NOMO-1 (cell line): ENCODE results near the gene MSH4.
"Not testable (repeated sequence)": the region's sequence is repeated elsewhere in the genome, so short reads cannot be mapped to it uniquely, and the experiment has no call there.

Experiments
- DNase-seq, 2 experiments: peaks; one replicate each; lab custom pipeline; 2025; ENCODE audit not compliant: unreplicated experiment in 2 of 2; lab: John Stamatoyannopoulos, UW

The MSH4 gene

GRCh38 chr1:75796376-75797272 is at the start of gene MSH4:
Gene MSH4, plus strand, starts transcription at chr1:75796882. Its CDS starts 104 bp downstream, at chr1:75796986.
- no peak for DNase-seq

- DNase-seq = not testable (repeated sequence)
Measured at GRCh38 chr1:75757210-75757609, 39.5 kb upstream of the MSH4 start.

- not testable (repeated sequence) for DNase-seq
Measured at GRCh38 chr1:75758543-75758942, 38.1 kb upstream of the MSH4 start.

- DNase-seq = no peak
Measured at GRCh38 chr1:75764057-75764655, 32.5 kb upstream of the MSH4 start.

GRCh38 chr1:75765697-75766355 is 30.9 kb upstream of the MSH4 start:
- no peak for DNase-seq

GRCh38 chr1:75768016-75768415 is 28.7 kb upstream of the MSH4 start:
- no peak for DNase-seq

- no peak for DNase-seq
Measured at GRCh38 chr1:75770761-75771160, 25.9 kb upstream of the MSH4 start.

GRCh38 chr1:75771978-75772377 is 24.7 kb upstream of the MSH4 start:
- no peak for DNase-seq

- not testable (repeated sequence) for DNase-seq
Measured at GRCh38 chr1:75777812-75778211, 18.9 kb upstream of the MSH4 start.

GRCh38 chr1:75778694-75779093 is 18.0 kb upstream of the MSH4 start:
- DNase-seq = not testable (repeated sequence)

- not testable (repeated sequence) for DNase-seq
Measured at GRCh38 chr1:75780183-75780582, 16.5 kb upstream of the MSH4 start.

- not testable (repeated sequence) for DNase-seq
Measured at GRCh38 chr1:75783920-75784319, 12.8 kb upstream of the MSH4 start.

GRCh38 chr1:75785320-75785982 is 11.2 kb upstream of the MSH4 start:
- no peak for DNase-seq

- DNase-seq = peak; percentile 90 to 94
Measured at GRCh38 chr1:75785983-75786853, 10.5 kb upstream of the MSH4 start, which contains the start of gene RABGGTB. Gene RABGGTB, plus strand, starts transcription at chr1:75786256. Its CDS starts 16 bp downstream, at chr1:75786272.

- DNase-seq = no peak
Measured at GRCh38 chr1:75786901-75787493, 9.7 kb upstream of the MSH4 start.

- DNase-seq = no peak
Measured at GRCh38 chr1:75787524-75787923, 9.2 kb upstream of the MSH4 start.

GRCh38 chr1:75789988-75790387 is 6.7 kb upstream of the MSH4 start:
- DNase-seq = no peak

- DNase-seq = peak in 1 of 2 experiments; percentile 10
Measured at GRCh38 chr1:75791022-75791421, 5.7 kb upstream of the MSH4 start.

- no peak for DNase-seq
Measured at GRCh38 chr1:75792091-75792490, 4.6 kb upstream of the MSH4 start.
